ENCODE measurements around the gene IGF1R. TPM values are rescaled to one million over a fixed set of nuclear protein-coding genes. Genes with fewer than 3 reads are reported as not detected.
A peak's percentile ranks its signal among the peaks of the same experiment; 100 is the strongest.

IGF1R gene
- total and polyA plus RNA-seq, 2 donors: 11.5 to 33.3 TPM

DNA sequence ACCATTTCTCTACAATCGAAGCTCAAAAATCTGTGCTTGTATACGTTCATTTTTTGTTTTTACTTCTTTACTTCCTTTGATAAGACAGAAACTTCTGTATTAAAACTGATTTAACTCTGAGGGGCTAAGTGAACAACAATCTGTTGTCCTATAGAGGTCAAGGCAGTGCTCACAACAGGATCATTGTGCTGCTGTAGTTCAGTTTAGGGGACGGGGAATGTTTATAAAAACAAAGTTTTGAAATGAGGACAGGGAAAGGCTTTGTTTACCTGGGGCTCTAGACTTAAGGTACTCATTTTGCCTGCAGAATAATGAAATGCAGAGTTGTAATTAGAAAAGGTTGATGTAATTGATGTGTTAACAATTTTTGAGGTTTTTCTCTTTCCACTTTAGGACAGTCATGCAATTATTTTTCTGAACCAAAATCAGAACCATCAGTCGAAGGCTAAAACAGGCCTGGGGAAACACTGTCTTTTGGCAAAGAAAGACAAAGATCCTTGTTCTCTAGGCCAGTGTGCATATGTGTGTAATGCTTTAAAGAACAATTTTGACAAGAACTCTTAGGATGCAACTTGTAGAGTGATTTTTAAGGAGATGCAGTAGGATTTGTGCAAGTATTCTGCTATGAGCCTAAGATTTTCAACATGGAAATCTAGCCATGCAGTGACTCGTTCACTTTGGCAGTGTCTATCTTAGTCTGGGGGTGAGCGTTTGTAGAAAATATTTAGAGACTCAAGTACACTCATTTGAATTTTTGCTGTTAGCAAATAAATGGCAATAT, 194.0 kb downstream of the IGF1R start:
- 64% methylated on average over 6 of the region's 6 CpGs for WGBS
- H3K36me3 ChIP-seq (ENCODE audit: insufficient read depth): no peaks in the 10 kb centered on the region
- H3K4me3 ChIP-seq (ENCODE audit: low read depth, low read length): no peak overlapping the region
- no peak for DNase-seq (ENCODE audit: extremely low spot score)
- H3K27ac ChIP-seq (ENCODE audit: low read depth): no peak overlapping the region
- H3K4me1 ChIP-seq (ENCODE audit: insufficient read depth): no peaks in the 10 kb centered on the region

DNA sequence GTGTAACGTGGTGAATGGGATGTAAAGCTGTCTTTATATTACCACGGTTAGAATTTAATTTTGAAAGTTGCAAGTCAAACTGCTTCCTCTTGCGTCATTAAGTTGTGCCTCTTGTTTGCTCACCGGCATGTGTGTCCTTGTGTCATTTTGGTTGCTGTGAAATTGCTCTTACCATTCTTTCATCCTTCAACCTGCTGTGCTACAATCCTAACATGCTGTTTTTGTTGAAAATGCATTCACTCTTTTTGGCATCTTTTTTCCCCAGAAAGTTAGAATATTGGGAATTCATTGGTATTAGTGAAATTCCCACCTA, 194.6 kb downstream of the IGF1R start:
- Histone ChIP-seq H3K36me3 (ENCODE audit: insufficient read depth) (no peaks in the 10 kb centered on the region), H3K4me1 (ENCODE audit: insufficient read depth) (no peaks in the 10 kb centered on the region), H3K27ac (ENCODE audit: low read depth) (no peak overlapping the region), H3K4me3 (ENCODE audit: low read depth, low read length) (no peak overlapping the region)
- WGBS: 82% methylated on average over 4 of the region's 4 CpGs
- DNase-seq (ENCODE audit: extremely low spot score): no peak

GRCh38 chr15:98843844-98844243, 195.5 kb downstream of the IGF1R start:
- Histone ChIP-seq H3K4me3 (ENCODE audit: low read depth, low read length) (no peak overlapping the region), H3K27ac (ENCODE audit: low read depth) (no peak overlapping the region), H3K4me1 (ENCODE audit: insufficient read depth) (no peaks in the 10 kb centered on the region), H3K36me3 (ENCODE audit: insufficient read depth) (no peaks in the 10 kb centered on the region)
- DNase-seq (ENCODE audit: extremely low spot score): no peak
- 79% methylated on average over 4 of the region's 4 CpGs for WGBS

- Histone ChIP-seq H3K27ac (ENCODE audit: low read depth) (no peak overlapping the region), H3K4me1 (ENCODE audit: insufficient read depth) (no peaks in the 10 kb centered on the region), H3K4me3 (ENCODE audit: low read depth, low read length) (no peak overlapping the region), H3K36me3 (ENCODE audit: insufficient read depth) (no peaks in the 10 kb centered on the region)
- no peak for DNase-seq (ENCODE audit: extremely low spot score)
- WGBS: 55% methylated on average over 3 of the region's 3 CpGs
These were observed 195.9 kb downstream of the IGF1R start for GRCh38 chr15:98844261-98844660.

DNA sequence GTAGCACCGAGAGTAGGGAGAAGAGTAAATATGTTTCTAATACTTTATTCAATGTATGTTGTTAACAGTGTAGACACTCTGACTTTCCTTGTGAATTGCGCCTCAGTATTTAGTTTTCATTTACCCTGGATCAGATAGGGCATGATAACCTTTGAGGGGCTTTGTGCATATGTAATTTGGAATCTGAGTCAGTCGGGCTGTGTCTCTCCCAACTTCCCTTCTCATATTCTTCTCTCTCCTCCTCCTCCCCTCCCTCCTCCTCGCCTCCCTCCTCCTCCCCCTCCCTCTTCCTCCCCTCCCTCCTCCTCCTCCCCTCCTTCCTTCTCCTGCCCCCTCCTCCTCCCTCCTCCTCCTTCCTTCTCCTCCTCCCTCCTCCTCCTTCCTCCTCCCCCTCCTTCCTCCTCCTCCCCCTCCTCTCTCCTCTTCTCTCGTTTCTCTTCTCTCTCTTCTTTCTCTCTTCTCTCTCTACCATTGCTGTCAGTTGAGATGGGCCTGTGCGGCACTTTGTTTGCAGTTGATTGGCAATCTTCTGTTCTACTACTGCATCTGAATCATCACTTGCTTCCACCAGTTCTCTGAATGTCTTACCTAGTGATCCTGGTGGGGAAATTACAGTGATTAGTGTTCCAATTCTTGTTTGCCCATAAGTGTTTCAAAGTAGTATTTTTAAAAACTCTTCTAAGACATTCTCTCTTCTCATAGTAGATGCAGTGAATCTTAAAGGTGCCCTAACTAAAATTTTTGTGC, 197.0 kb downstream of the IGF1R start:
- H3K36me3 ChIP-seq (ENCODE audit: insufficient read depth): no peaks in the 10 kb centered on the region
- H3K27ac ChIP-seq (ENCODE audit: low read depth): no peak overlapping the region
- H3K4me3 ChIP-seq (ENCODE audit: low read depth, low read length): no peak overlapping the region
- DNase-seq (ENCODE audit: extremely low spot score): no peak
- no peaks in the 10 kb centered on the region for H3K4me1 ChIP-seq (ENCODE audit: insufficient read depth)
- WGBS: 39% methylated on average over 6 of the region's 6 CpGs

DNA sequence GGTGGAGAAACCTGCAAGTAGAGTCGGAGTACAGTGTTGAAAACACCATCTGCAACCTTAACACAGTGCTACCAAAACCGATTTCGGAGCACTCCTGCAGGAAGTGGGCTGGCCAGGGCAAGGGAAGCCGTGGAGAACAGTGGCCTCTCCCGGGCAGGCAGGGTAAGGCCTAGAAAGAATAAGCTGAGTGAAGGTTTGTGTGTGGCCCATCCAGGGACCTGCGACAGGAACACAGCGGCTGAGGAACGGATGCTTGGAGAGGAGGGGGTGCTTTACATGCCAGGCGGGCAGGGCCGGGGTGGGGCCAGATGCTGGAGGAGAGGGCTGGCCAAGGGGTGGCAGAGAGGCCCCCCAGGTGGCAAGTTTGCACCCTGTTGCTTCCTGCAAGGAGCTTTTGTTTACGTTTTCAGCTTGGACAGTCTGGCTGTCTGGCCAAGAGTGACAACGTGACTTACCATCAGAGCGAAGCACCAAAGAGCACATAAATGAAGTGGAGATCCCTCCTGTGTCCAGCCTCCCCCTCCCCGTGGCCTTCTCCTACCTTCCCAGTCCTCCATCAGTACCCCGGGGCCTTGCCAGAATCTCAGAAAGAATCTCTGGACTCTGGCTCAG, 202.7 kb downstream of the IGF1R start:
- H3K4me3 ChIP-seq (ENCODE audit: low read depth, low read length): no peak overlapping the region
- 17% methylated on average over 15 of the region's 15 CpGs for WGBS
- no peak for DNase-seq (ENCODE audit: extremely low spot score)
- peak overlapping the region; percentile 33 for H3K27ac ChIP-seq (ENCODE audit: low read depth)
- no peaks in the 10 kb centered on the region for H3K36me3 ChIP-seq (ENCODE audit: insufficient read depth)
- peaks cover 1% of the 10 kb centered on the region for H3K4me1 ChIP-seq (ENCODE audit: insufficient read depth)

DNA sequence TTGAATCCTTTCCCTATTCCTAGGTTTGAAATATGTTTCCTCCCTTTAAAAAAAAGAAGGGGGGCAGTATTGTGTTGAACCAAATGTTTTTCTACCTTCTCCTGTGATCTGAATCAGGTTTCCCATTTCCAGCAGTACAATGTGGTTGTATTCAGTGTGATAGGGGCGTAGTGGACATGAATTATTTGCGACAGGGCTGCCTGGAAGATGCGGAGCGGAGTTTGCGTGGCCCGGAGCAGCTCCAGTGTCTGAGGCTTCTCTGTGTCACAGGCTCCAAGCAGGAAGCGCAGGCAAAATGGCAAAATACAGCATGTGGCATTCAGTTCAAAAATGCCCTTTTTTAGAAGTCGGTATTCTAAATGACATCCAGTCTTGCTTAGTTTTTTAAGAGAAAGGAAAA, 204.8 kb downstream of the IGF1R start:
- H3K4me3 ChIP-seq (ENCODE audit: low read depth, low read length): peak overlapping the region; percentile 58
- no peak overlapping the region for H3K27ac ChIP-seq (ENCODE audit: low read depth)
- peak; percentile 89 for DNase-seq (ENCODE audit: extremely low spot score)
- peaks cover 1% of the 10 kb centered on the region for H3K4me1 ChIP-seq (ENCODE audit: insufficient read depth)
- WGBS: under 1% methylated on average over 8 of the region's 8 CpGs
- no peaks in the 10 kb centered on the region for H3K36me3 ChIP-seq (ENCODE audit: insufficient read depth)

DNA sequence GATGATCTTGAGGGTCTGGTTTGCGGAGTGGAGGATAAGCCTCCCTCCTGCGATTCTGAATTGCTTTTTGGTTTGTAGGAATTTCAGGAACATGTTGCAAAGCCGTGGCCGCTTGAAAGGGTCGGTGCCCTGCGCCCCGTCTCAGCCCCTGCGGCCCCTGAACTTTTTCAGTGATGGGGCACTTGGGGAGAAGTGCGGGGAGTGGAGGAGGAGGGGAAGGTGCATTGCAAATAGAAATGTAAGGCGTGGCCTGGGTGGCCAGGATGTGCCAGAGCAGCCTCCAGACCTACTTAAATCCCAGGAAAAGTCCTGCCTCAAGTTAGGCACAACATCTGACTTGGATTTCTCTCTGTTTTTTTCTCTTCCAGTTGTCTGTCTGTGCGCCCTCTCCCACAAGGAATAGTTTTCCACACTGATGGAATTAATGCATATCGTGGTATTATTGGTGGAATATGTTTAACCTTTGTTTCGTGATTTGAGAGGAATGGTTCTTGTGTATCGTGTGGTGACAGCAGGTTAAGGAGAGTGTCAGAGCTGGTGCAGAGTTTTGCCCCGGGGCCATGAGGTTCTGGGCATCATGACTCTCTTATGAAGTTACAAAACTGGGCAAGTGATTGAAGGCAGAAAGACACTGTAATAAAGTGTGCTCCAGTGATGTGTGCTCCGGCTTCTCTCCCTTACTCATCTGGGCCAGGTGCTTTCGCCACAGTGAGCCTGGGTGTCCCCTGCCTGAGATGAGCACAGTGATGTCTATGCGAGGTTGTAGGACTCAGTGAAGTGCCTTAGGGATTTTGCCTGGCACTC, 205.5 kb downstream of the IGF1R start:
- Histone ChIP-seq H3K36me3 (ENCODE audit: insufficient read depth) (no peaks in the 10 kb centered on the region), H3K4me3 (ENCODE audit: low read depth, low read length) (no peak overlapping the region), H3K27ac (ENCODE audit: low read depth) (peak overlapping the region; percentile 66), H3K4me1 (ENCODE audit: insufficient read depth) (peaks cover 3% of the 10 kb centered on the region)
- WGBS: 48% methylated on average over 18 of the region's 18 CpGs
- DNase-seq (ENCODE audit: extremely low spot score): no peak

GRCh38 chr15:98854496-98854895, 206.2 kb downstream of the IGF1R start:
- Histone ChIP-seq H3K27ac (ENCODE audit: low read depth) (no peak overlapping the region), H3K4me1 (ENCODE audit: insufficient read depth) (peaks cover 3% of the 10 kb centered on the region), H3K36me3 (ENCODE audit: insufficient read depth) (no peaks in the 10 kb centered on the region), H3K4me3 (ENCODE audit: low read depth, low read length) (no peak overlapping the region)
- DNase-seq (ENCODE audit: extremely low spot score): no peak
- WGBS: 61% methylated on average over 7 of the region's 7 CpGs

DNA sequence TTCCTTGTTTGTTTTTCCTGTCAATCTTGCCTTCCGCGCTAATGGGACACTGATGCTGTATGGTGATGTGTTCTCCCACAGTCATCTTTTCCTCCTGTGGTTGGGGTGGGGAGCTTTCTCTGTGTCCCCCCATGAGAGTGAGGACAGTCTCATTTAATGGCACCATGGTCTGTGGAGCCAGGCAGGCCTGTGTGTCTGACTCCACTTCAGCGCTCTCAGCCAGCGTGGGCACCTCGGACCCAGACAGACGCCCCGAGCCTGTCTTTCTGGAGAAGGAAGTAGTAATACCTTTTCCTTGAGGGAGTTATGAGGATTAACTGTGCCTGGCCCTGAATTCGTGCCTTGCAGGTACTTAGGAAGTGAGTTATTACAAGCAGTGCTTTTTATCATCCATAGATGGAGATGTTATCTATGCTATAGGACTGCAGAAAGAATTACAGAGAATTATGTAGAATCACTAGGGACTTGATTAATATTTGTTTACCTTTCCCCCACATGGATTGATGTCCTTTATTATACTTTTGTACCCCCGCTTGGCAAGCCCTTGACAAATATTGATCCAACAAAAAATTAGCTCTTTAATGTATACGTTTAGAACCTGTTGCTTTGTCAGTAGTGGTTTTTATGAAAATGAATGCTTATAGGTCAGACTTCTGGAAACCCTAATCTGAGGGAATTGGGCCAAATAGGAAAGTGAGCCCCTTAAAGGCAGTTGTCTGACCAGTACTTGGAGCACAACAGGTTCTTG, 206.9 kb downstream of the IGF1R start:
- Histone ChIP-seq H3K4me3 (ENCODE audit: low read depth, low read length) (no peak overlapping the region), H3K27ac (ENCODE audit: low read depth) (no peak overlapping the region), H3K4me1 (ENCODE audit: insufficient read depth) (peaks cover 3% of the 10 kb centered on the region), H3K36me3 (ENCODE audit: insufficient read depth) (no peaks in the 10 kb centered on the region)
- DNase-seq (ENCODE audit: extremely low spot score): no peak
- WGBS: 75% methylated on average over 10 of the region's 10 CpGs

- peaks cover 3% of the 10 kb centered on the region for H3K4me1 ChIP-seq (ENCODE audit: insufficient read depth)
- 66% methylated on average over 10 of the region's 10 CpGs for WGBS
- DNase-seq (ENCODE audit: extremely low spot score): no peak
- H3K27ac ChIP-seq (ENCODE audit: low read depth): no peak overlapping the region
- no peaks in the 10 kb centered on the region for H3K36me3 ChIP-seq (ENCODE audit: insufficient read depth)
- no peak overlapping the region for H3K4me3 ChIP-seq (ENCODE audit: low read depth, low read length)
These were observed 207.6 kb downstream of the IGF1R start for GRCh38 chr15:98855815-98856531.

DNA sequence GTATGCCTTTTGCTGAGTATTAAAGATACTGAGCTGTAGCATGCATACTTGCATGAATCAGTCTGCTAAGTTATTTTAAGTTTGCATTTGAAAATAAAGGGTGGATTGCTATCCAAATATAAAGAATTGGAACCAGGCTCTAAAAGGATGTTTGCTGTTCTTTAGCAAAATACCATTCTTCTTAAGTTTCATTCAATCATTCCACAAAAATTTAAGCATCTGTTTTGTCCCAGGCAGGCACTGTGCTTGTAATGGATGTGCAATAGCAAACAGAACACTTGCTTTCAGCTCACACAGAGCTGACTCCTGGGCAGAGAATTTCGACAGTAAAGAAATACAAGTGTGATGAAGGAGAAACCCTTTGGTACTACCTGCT, 208.2 kb downstream of the IGF1R start:
- WGBS: 60% methylated on average over 1 of the region's 1 CpG

More for the DNA sequence above, 208.2 kb downstream of the IGF1R start:
- Histone ChIP-seq H3K36me3 (ENCODE audit: insufficient read depth) (no peaks in the 10 kb centered on the region), H3K27ac (ENCODE audit: low read depth) (no peak overlapping the region), H3K4me3 (ENCODE audit: low read depth, low read length) (no peak overlapping the region), H3K4me1 (ENCODE audit: insufficient read depth) (peaks cover 3% of the 10 kb centered on the region)
- no peak for DNase-seq (ENCODE audit: extremely low spot score)
